ENCODE results near the gene AKIRIN2. TPM values are rescaled to one million over a fixed set of nuclear protein-coding genes. Genes with fewer than 3 reads are reported as not detected.

Gene AKIRIN2
- total RNA-seq, 2 donors from 2014 or later = 30.2 to 48.3 TPM

- Histone ChIP-seq H3K4me3 (no peak overlapping the region), H3K27ac (no peak overlapping the region), H3K4me1 (no peaks in the 10 kb centered on the region), H3K9me3 (no peaks in the 10 kb centered on the region), H3K9ac (ENCODE audit: low read depth in 2 of 2, low read length in 2 of 2) (no peak overlapping the region), H3K36me3 (no peaks in the 10 kb centered on the region), H3K27me3 (no peaks in the 10 kb centered on the region)
- intact Hi-C loops (cut with DNase I) = no loop called here
- TF ChIP-seq, protein P1, sequence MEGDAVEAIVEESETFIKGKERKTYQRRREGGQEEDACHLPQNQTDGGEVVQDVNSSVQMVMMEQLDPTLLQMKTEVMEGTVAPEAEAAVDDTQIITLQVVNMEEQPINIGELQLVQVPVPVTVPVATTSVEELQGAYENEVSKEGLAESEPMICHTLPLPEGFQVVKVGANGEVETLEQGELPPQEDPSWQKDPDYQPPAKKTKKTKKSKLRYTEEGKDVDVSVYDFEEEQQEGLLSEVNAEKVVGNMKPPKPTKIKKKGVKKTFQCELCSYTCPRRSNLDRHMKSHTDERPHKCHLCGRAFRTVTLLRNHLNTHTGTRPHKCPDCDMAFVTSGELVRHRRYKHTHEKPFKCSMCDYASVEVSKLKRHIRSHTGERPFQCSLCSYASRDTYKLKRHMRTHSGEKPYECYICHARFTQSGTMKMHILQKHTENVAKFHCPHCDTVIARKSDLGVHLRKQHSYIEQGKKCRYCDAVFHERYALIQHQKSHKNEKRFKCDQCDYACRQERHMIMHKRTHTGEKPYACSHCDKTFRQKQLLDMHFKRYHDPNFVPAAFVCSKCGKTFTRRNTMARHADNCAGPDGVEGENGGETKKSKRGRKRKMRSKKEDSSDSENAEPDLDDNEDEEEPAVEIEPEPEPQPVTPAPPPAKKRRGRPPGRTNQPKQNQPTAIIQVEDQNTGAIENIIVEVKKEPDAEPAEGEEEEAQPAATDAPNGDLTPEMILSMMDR (IDR thresholded peaks at IDR 0.05) = no peak
- DNase-seq = no peak
These were observed 18.1 kb downstream of the AKIRIN2 start for GRCh38 chr6:87683890-87684289.

GRCh38 chr6:87682310-87682709 lies 19.7 kb downstream of the AKIRIN2 start:
- no peak for DNase-seq
- Histone ChIP-seq H3K27ac (no peak overlapping the region), H3K36me3 (no peaks in the 10 kb centered on the region), H3K4me1 (no peaks in the 10 kb centered on the region), H3K9me3 (no peaks in the 10 kb centered on the region), H3K9ac (ENCODE audit: low read depth in 2 of 2, low read length in 2 of 2) (no peak overlapping the region), H3K27me3 (no peaks in the 10 kb centered on the region), H3K4me3 (no peak overlapping the region)
- intact Hi-C loops (cut with DNase I) = no loop called here
- TF ChIP-seq, protein P1 (IDR thresholded peaks at IDR 0.05) = no peak

GRCh38 chr6:87675004-87675681 lies 26.9 kb downstream of the AKIRIN2 start:
- Histone ChIP-seq H3K9me3 (no peaks in the 10 kb centered on the region), H3K27ac (no peak overlapping the region), H3K4me1 (no peaks in the 10 kb centered on the region), H3K4me3 (no peak overlapping the region), H3K9ac (ENCODE audit: low read depth in 2 of 2, low read length in 2 of 2) (no peak overlapping the region), H3K27me3 (no peaks in the 10 kb centered on the region), H3K36me3 (peaks cover 6% of the 10 kb centered on the region)
- TF ChIP-seq, protein P1 (IDR thresholded peaks at IDR 0.05) = no peak
- DNase-seq = no peak
- intact Hi-C loops (cut with DNase I) = no loop called here

- H3K36me3 ChIP-seq = peaks cover 6% of the 10 kb centered on the region
- no peaks in the 10 kb centered on the region for H3K9me3 ChIP-seq
- H3K4me1 ChIP-seq = no peaks in the 10 kb centered on the region
- H3K4me3 ChIP-seq = no peak overlapping the region
- DNase-seq = no peak
- intact Hi-C loops (cut with DNase I) = no loop called here
- no peak overlapping the region for H3K9ac ChIP-seq (ENCODE audit: low read depth in 2 of 2, low read length in 2 of 2)
- H3K27me3 ChIP-seq = no peaks in the 10 kb centered on the region
- H3K27ac ChIP-seq = no peak overlapping the region
- TF ChIP-seq, protein P1 (IDR thresholded peaks at IDR 0.05) = no peak
These were observed 27.7 kb downstream of the AKIRIN2 start for GRCh38 chr6:87674290-87674689.

DNA sequence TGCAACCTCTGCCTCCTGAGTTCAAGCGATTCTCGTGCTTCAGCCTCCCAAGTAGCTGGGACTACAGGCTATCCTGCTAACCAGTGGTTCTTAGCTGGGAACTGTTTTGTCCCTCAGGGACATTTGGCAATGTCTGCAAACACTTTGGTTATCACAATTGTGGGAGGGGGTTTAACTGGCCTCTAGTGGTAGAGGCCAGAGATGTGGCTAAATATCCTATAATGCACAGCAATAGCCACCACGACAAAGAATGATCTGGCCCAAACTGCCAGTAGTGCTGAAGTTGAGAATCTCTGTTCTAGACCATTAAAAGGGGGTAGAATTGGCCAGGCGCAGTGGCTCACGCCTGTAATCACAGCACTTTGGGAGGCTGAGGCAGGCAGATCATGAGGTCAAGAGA lies 28.8 kb downstream of the AKIRIN2 start:
- H3K4me1 ChIP-seq = no peaks in the 10 kb centered on the region
- no peak overlapping the region for H3K27ac ChIP-seq
- intact Hi-C loops (cut with DNase I) = no loop called here
- H3K4me3 ChIP-seq = no peak overlapping the region
- peaks cover 6% of the 10 kb centered on the region for H3K36me3 ChIP-seq
- no peak overlapping the region for H3K9ac ChIP-seq (ENCODE audit: low read depth in 2 of 2, low read length in 2 of 2)
- DNase-seq = no peak
- TF ChIP-seq, protein P1 (IDR thresholded peaks at IDR 0.05) = no peak
- no peaks in the 10 kb centered on the region for H3K9me3 ChIP-seq
- H3K27me3 ChIP-seq = no peaks in the 10 kb centered on the region
